GM10266 (cell line): ENCODE measurements around the gene ARAP2.
"Not testable (repeated sequence)": the region's sequence is repeated elsewhere in the genome, so short reads cannot be mapped to it uniquely, and the experiment has no call there.

Source experiments
- DNase-seq: peaks from one replicate; pipeline ENCODE4 v3.0.0; 2012; ENCODE audit errors: extremely low spot score
- TF ChIP-seq, protein P1 (sequence below): IDR thresholded peaks from 2 replicates; pipeline ENCODE4 v1.5.1; 2012; ENCODE audit warnings: mild to moderate bottlenecking, low read depth; ENCODE audit not compliant: control insufficient read depth, insufficient read depth; ENCODE audit errors: missing control alignments

The ARAP2 gene

DNA sequence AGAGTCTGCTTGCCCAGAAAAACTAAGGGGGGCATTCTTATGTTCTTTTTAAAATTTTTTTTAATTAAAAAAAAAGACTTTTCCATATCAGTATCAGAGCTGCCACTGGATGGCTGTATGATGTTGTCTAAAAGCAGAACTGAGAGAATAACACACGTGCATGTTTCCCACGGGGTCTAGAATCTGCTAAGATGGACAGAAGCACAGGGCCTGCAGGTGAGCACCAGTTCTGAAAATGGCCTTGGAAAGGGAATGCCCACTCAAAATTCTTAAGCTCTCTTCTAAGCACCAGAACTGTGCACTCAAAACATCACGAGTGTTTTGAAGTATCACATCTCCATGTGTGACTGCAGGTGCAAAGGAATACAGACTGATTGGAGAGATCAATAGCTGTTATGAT lies 61.1 kb downstream of the ARAP2 start:
- TF ChIP-seq, protein P1, sequence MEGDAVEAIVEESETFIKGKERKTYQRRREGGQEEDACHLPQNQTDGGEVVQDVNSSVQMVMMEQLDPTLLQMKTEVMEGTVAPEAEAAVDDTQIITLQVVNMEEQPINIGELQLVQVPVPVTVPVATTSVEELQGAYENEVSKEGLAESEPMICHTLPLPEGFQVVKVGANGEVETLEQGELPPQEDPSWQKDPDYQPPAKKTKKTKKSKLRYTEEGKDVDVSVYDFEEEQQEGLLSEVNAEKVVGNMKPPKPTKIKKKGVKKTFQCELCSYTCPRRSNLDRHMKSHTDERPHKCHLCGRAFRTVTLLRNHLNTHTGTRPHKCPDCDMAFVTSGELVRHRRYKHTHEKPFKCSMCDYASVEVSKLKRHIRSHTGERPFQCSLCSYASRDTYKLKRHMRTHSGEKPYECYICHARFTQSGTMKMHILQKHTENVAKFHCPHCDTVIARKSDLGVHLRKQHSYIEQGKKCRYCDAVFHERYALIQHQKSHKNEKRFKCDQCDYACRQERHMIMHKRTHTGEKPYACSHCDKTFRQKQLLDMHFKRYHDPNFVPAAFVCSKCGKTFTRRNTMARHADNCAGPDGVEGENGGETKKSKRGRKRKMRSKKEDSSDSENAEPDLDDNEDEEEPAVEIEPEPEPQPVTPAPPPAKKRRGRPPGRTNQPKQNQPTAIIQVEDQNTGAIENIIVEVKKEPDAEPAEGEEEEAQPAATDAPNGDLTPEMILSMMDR, result no peak
- DNase-seq, result no peak

DNA sequence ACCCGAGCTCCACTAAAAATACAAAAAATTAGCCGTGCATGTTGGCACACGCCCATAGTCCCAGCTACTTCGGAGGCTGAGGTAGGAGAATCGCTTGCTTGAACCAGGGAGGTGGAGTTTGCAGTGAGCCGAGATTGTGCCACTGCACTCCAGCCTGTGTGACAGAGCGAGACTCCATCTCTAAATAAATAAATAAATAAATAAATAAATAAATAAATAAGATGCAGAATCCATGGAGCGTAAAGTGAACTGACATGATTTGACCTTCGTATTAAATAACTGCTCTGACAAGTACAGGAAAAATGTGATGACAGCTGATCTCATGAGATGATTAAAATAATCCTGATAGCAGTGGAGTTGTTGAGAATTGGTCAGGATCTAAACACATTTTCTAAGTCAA lies 62.0 kb downstream of the ARAP2 start:
- not testable (repeated sequence) for DNase-seq

DNA sequence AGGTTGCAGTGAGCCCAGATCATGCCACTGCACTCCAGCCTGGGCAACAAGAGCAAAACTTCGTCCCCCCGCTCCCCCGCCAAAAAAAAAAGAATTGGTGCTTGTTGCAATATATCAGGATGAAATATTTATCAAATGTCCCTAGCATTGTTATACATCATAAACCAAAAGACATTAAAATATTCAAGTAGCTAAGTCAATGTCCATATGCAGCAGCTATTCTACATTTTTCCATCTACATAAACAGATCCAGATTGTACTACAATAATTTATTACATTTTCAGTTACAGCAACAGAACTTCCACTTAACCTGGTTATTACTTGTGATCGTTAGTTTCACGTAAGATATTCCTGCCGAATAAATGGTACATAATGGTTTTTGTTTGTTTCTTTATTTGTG lies 64.1 kb downstream of the ARAP2 start:
- DNase-seq, result no peak
- TF ChIP-seq, protein P1, result no peak

DNA sequence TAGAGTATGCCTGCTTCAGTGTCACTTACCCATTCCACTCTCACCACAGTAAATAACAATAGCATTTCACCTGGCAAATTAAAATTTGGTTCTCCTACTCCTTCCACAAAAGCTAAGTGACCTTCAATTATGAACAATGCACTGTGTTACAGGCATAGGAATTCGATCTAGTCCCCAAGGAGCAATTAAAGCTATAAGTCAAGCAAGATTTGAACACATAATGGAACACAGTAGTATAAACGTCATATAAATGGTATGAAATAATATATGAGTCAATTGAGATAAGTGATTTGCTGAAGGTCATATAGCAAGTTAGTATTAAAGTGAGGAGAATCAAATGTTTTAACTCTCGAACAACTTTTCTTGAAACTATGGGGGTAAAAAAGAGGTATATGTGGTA lies 65.8 kb downstream of the ARAP2 start:
- no peak for DNase-seq
- TF ChIP-seq, protein P1, result no peak

DNA sequence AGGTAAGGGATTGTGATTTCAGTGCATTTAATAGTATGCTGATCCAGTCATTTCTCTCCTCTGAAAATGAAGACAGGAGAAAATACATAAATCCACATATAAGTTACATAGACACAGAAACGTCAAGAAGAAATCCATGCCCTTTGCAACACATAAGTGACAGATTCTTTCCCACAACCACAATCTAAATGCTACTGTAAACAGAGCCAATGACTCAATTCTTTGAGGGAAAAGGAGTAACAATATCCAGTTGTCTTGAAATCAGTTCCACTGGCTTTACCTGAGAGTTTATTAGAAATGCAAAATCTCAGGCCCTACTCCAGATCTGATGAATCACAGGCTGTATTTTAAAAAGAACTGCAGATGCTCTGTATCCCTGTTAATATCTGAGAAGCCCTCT lies 66.4 kb downstream of the ARAP2 start:
- no peak for DNase-seq

DNA sequence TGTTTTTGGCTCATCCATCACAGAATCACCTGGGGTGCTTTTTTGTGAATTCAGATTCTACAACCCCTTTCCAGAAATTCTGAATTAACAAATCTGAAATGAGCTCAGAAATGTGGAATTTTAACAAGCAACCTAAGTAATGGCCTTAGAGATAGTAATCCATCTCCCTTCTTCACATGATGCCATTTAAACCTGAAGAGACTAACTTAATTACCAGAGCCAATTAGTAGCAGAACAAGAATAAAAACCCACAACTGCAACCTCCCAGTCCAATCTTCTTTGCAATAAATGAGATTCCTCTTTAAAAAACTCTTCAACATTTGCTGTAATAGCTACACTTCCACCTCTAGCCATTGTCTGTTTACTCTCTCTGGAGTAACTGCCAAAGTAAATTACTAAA lies 69.7 kb downstream of the ARAP2 start:
- DNase-seq, result no peak
- TF ChIP-seq, protein P1, result no peak

More for the DNA sequence above, 66.4 kb downstream of the ARAP2 start:
- TF ChIP-seq, protein P1, result no peak

DNA sequence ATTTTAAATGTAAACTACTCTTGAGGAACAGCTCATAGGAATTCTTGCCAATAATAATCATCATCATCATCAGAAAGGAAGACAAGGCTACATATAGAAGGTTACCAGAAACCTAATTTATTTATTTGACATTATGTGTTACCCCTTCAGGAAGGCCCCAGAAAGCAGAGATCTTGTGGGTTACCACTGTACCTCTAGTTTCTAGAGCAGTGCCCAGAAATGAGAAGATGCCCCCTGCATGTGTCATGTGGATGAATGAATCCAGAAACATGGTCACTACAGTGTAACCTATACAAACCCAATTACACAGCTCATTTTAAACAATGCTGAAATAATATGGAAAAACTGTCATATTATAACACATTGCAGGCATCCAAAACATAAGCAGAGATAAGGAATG lies 70.4 kb downstream of the ARAP2 start:
- TF ChIP-seq, protein P1, result no peak
- DNase-seq, result no peak

DNA sequence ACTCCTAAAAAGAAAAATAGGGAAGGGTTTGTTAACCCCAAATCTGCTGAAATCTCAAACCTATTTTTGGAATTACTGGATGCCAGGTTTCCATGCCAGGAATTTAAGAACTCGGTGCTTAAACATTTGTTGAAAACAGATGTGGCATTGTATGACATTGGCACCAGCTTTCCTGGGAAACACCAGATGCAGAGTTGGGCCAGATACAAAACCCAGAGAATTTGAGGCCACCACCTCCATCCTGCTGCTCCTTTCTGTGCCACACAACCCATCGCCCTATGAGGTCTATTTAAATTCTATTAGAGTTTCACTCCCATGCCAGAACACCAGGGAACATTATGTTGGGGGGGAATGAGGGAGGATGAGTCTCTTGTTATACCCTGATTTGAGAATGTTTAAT lies 71.7 kb downstream of the ARAP2 start:
- TF ChIP-seq, protein P1, result no peak
- DNase-seq, result no peak
